ENCODE measurements around the gene CLN6. TPM values are rescaled to one million over a fixed set of nuclear protein-coding genes. Genes with fewer than 3 reads are reported as not detected.

Gene CLN6
- total RNA-seq, 2 experiments from 2014 or later: 60.2 to 117 TPM

DNA sequence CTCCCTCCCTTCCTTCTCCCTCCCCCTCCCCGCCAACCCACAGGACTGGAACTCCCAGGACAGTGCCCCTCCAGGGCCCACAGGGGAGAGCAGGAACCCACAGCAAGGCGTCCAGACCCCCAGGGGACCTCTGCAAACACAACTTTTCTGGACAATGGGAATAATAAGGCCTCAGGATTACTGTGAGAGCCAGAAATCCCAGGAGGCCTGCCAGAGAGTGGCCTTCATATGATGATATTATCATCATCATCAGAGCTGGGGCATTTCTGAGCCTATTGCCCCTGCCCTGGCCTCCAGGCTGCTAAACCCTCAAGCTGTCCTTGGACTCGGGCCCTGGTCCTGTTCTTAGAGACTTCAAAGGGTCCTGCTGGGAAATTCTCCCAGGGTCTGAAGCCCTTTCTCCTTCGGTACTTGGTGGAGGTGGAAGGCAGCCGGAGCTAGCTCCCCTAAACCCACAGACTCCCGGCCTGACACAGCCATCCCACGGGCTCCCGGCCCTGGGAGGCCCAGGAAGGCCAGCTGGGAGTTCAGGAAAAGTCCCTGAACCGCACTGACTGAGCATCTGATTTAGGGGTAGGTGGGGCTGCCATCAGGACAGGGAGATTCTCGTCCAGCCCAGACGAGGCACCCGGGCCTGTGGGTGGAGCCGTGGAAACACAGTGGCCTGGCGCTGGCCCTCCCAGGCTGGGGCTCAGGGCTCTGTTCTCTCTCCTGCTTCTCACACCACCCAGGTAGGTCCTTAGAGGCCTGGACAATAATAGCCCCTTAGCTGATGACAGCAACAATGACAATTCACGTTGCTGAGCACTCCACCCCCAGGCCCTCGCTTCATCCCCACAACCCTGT is 29.3 kb downstream of the CLN6 start:
- H3K36me3 ChIP-seq (ENCODE audit: insufficient read depth, low read length): peaks cover 36% of the 10 kb centered on the region; the same call in 1 of the 2 replicates
- no peaks in the 10 kb centered on the region for H3K4me1 ChIP-seq (ENCODE audit: insufficient read depth, low read length, poor library complexity, severe bottlenecking)
- ChIA-PET CTCF (ENCODE audit: unreplicated experiment) (no interaction called here), POLR2A (no interaction called here)
- H2AFZ ChIP-seq (ENCODE audit: low read length): no peak overlapping the region
- intact Hi-C loops (cut with micrococcal nuclease; ENCODE audit: unreplicated experiment): no loop called here
- H3K27ac ChIP-seq (ENCODE audit: low read depth, low read length, poor library complexity, severe bottlenecking): no peak overlapping the region
- no peak overlapping the region for H3K4me2 ChIP-seq (ENCODE audit: low read length)
- H3K9me2 ChIP-seq (ENCODE audit: insufficient read depth, low read length): no peaks in the 10 kb centered on the region
- BruUV-seq (replicated peaks): no TSS peak
- DNase-seq (ENCODE audit: low spot score): no peak
- H3K9me3 ChIP-seq (ENCODE audit: low read length): no peaks in the 10 kb centered on the region
- H3K79me2 ChIP-seq (ENCODE audit: insufficient read depth, low read depth, low read length): peaks cover 9% of the 10 kb centered on the region; the same call in 1 of the 2 replicates
- no peaks in the 10 kb centered on the region for H4K20me1 ChIP-seq (ENCODE audit: insufficient read depth, low read length)
- H3K4me3 ChIP-seq (ENCODE audit: low read depth, low read length, poor library complexity, severe bottlenecking): no peak overlapping the region
- TF ChIP-seq, protein P1, sequence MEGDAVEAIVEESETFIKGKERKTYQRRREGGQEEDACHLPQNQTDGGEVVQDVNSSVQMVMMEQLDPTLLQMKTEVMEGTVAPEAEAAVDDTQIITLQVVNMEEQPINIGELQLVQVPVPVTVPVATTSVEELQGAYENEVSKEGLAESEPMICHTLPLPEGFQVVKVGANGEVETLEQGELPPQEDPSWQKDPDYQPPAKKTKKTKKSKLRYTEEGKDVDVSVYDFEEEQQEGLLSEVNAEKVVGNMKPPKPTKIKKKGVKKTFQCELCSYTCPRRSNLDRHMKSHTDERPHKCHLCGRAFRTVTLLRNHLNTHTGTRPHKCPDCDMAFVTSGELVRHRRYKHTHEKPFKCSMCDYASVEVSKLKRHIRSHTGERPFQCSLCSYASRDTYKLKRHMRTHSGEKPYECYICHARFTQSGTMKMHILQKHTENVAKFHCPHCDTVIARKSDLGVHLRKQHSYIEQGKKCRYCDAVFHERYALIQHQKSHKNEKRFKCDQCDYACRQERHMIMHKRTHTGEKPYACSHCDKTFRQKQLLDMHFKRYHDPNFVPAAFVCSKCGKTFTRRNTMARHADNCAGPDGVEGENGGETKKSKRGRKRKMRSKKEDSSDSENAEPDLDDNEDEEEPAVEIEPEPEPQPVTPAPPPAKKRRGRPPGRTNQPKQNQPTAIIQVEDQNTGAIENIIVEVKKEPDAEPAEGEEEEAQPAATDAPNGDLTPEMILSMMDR (conservative IDR thresholded peaks at IDR 0.05; ENCODE audit: low read length): no peak
- TF ChIP-seq EZH2phosphoT487 (IDR thresholded peaks at IDR 0.05; ENCODE audit: borderline replicate concordance, low read depth, low read length): no peak

DNA sequence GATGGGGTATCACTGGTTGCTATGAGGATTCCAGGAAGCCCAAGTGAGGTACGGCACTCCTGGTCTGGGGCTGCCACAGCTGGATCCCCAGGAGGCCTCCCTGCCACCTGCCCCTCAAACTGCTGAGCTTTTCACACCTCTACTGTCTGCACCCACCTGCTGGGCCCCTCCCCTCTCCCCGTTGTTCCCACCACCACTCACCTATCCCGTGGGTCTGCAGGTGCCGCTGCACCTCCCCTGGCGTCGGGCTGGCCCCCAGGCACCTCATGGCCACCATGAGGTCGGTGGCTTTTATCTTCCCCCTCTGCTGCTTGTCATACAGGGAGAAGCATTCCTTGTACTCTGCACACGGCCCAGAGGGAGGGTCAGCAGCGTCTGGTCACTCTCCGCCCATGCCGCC is 30.2 kb downstream of the CLN6 start:
- POLR2A ChIA-PET: no interaction called here
- no peak for TF ChIP-seq EZH2phosphoT487 (IDR thresholded peaks at IDR 0.05; ENCODE audit: borderline replicate concordance, low read depth, low read length)
- TF ChIP-seq, protein P1 (conservative IDR thresholded peaks at IDR 0.05; ENCODE audit: low read length): no peak
- BruUV-seq (replicated peaks): no TSS peak

More for the DNA sequence above, 30.2 kb downstream of the CLN6 start:
- no peak for DNase-seq (ENCODE audit: low spot score)
- Histone ChIP-seq H3K27ac (ENCODE audit: low read depth, low read length, poor library complexity, severe bottlenecking) (no peak overlapping the region), H3K79me2 (ENCODE audit: insufficient read depth, low read depth, low read length) (peaks cover 9% of the 10 kb centered on the region; the same call in 1 of the 2 replicates), H3K4me2 (ENCODE audit: low read length) (no peak overlapping the region), H3K9me2 (ENCODE audit: insufficient read depth, low read length) (no peaks in the 10 kb centered on the region), H3K4me1 (ENCODE audit: insufficient read depth, low read length, poor library complexity, severe bottlenecking) (no peaks in the 10 kb centered on the region), H3K36me3 (ENCODE audit: insufficient read depth, low read length) (peaks cover 35% of the 10 kb centered on the region; the same call in 1 of the 2 replicates), H4K20me1 (ENCODE audit: insufficient read depth, low read length) (no peaks in the 10 kb centered on the region), H3K9me3 (ENCODE audit: low read length) (no peaks in the 10 kb centered on the region), H2AFZ (ENCODE audit: low read length) (no peak overlapping the region), H3K4me3 (ENCODE audit: low read depth, low read length, poor library complexity, severe bottlenecking) (no peak overlapping the region)
- intact Hi-C loops (cut with micrococcal nuclease; ENCODE audit: unreplicated experiment): no loop called here
- CTCF ChIA-PET (ENCODE audit: unreplicated experiment): interaction anchor here (0.6 kb wide), 1 partner anchor 356 kb away, joined by 3 read pairs; no protein-coding TSS in a partner anchor
